GM23248 (cell line): ENCODE measurements around the gene REV3L.

ENCODE experiments used
- EZH2 ChIP-seq: fragments of 200-600 bp; sonication (generic); IDR thresholded peaks from 2 replicates; pipeline ENCODE4 v1.6.1; 2018; ENCODE audit warnings: antibody characterized with exemption, mild to moderate bottlenecking; ENCODE audit not compliant: insufficient read depth, poor library complexity, severe bottlenecking
- EZH2phosphoT487 ChIP-seq: fragments of 200-600 bp; sonication (generic); IDR thresholded peaks from 2 replicates; pipeline ENCODE4 v1.6.1; 2018; ENCODE audit warnings: antibody characterized with exemption, moderate library complexity, mild to moderate bottlenecking, low read depth; ENCODE audit not compliant: insufficient read depth

DNA sequence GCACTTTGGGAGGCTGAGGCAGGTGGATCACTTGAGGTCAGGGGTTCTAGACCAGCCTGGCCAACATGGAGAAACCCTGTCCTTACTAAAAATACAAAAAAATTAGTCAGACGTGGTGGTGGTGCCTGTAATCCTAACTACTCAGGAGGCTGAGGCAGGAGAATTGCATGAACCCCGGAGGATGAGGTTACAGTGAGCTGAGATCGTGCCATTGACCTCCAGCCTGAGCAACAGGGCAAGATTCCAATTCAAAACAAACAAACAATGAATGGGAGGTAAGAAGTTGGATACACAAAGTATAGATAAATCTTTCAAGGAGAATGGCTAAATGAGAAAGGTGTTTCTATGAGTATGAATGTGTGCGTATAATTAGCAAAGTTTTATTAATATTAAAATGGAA lies 75.3 kb downstream of the REV3L start:
- TF ChIP-seq EZH2phosphoT487 (no peak), EZH2 (no peak)
